WERI-Rb-1 (cell line): Measurements from ENCODE around the gene ROPN1L.
A peak's percentile ranks its signal among the peaks of the same experiment; 100 is the strongest.

Experiments
- DNase-seq: peaks from one replicate; pipeline ENCODE4 v3.0.0-alpha.2; 2020
- H3K27ac ChIP-seq: fragments of 250-450 bp; sonication (Bioruptor Pico); 2 replicates; pipeline ENCODE4 v1.5.1; 2020; ENCODE audit warnings: mild to moderate bottlenecking, moderate library complexity
- H3K27me3 ChIP-seq: fragments of 250-450 bp; sonication (Bioruptor Pico); 2 replicates; pipeline ENCODE4 v1.5.1; 2021; ENCODE audit warnings: mild to moderate bottlenecking, low read depth, moderate library complexity; ENCODE audit not compliant: insufficient read depth, severe bottlenecking
- H3K36me3 ChIP-seq: fragments of 250-450 bp; sonication (Bioruptor Pico); 2 replicates; pipeline ENCODE4 v1.5.1; 2020; ENCODE audit warnings: mild to moderate bottlenecking, moderate library complexity
- H3K4me3 ChIP-seq: 2 replicates; pipeline ENCODE4 v1.5.1; 2011; ENCODE audit warnings: low read depth, mild to moderate bottlenecking, control low read depth, low read length
- H3K9me3 ChIP-seq: fragments of 250-450 bp; sonication (Bioruptor Pico); 2 replicates; pipeline ENCODE4 v1.5.1; 2021; ENCODE audit warnings: mild to moderate bottlenecking, moderate library complexity; ENCODE audit not compliant: severe bottlenecking
- TF ChIP-seq, protein P1 (sequence below): IDR thresholded peaks from 2 replicates; pipeline ENCODE4 v1.5.1; 2011; ENCODE audit warnings: low read depth, mild to moderate bottlenecking, control low read depth, inconsistent platforms, low read length

The ROPN1L gene

DNA sequence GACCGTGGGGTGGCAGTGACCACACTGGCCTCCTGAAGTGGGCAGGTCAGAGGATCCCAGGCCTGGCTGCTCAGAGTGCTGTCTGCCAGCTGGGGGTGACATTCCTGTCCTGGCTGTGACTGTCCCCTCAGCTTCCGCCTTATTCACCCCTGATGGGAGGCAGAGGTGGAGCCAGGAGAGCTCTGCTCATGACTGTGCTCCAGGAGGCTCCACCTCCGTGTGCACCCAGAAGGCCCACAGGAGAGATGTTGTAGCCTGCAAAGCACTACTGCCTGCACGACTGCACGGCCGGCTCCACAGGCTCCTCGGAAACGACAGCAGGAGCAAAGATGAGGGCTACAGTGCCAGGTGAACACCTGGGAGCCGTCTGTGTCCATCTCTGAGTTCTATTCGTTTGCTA, 60.9 kb downstream of the ROPN1L start:
- Histone ChIP-seq H3K4me3 (no peak overlapping the region), H3K27me3 (no peaks in the 10 kb centered on the region), H3K27ac (peak overlapping the region; percentile 6; the same call in 1 of the 2 replicates), H3K9me3 (no peaks in the 10 kb centered on the region), H3K36me3 (no peaks in the 10 kb centered on the region)
- TF ChIP-seq, protein P1, sequence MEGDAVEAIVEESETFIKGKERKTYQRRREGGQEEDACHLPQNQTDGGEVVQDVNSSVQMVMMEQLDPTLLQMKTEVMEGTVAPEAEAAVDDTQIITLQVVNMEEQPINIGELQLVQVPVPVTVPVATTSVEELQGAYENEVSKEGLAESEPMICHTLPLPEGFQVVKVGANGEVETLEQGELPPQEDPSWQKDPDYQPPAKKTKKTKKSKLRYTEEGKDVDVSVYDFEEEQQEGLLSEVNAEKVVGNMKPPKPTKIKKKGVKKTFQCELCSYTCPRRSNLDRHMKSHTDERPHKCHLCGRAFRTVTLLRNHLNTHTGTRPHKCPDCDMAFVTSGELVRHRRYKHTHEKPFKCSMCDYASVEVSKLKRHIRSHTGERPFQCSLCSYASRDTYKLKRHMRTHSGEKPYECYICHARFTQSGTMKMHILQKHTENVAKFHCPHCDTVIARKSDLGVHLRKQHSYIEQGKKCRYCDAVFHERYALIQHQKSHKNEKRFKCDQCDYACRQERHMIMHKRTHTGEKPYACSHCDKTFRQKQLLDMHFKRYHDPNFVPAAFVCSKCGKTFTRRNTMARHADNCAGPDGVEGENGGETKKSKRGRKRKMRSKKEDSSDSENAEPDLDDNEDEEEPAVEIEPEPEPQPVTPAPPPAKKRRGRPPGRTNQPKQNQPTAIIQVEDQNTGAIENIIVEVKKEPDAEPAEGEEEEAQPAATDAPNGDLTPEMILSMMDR: peak; percentile 26; the same call in 1 of the 2 replicates
- peak; percentile 66 for DNase-seq

DNA sequence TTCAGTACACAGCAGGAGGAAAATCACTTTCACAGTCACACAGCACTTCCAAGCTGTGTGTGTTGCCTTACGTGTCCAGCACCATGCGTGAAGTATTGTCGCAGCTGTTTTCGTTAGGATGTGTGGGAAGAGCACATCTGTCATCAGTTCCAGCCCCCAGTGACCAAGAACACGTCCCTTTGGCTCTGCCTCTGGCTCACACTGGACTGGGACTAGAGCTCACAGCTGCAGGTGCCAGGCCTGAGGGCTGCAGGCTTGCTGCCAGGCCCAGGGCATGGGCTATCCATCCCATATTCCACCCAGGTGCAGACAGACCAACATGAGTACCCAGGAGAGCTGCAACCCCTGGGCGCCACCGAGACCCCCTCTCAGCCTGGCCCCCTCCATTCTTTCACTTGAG, 61.6 kb downstream of the ROPN1L start:
- TF ChIP-seq, protein P1: no peak
- DNase-seq: no peak
- H3K9me3 ChIP-seq: no peaks in the 10 kb centered on the region
- H3K27ac ChIP-seq: no peak overlapping the region; the same call in 1 of the 2 replicates
- H3K36me3 ChIP-seq: no peaks in the 10 kb centered on the region
- no peaks in the 10 kb centered on the region for H3K27me3 ChIP-seq
- H3K4me3 ChIP-seq: no peak overlapping the region

DNA sequence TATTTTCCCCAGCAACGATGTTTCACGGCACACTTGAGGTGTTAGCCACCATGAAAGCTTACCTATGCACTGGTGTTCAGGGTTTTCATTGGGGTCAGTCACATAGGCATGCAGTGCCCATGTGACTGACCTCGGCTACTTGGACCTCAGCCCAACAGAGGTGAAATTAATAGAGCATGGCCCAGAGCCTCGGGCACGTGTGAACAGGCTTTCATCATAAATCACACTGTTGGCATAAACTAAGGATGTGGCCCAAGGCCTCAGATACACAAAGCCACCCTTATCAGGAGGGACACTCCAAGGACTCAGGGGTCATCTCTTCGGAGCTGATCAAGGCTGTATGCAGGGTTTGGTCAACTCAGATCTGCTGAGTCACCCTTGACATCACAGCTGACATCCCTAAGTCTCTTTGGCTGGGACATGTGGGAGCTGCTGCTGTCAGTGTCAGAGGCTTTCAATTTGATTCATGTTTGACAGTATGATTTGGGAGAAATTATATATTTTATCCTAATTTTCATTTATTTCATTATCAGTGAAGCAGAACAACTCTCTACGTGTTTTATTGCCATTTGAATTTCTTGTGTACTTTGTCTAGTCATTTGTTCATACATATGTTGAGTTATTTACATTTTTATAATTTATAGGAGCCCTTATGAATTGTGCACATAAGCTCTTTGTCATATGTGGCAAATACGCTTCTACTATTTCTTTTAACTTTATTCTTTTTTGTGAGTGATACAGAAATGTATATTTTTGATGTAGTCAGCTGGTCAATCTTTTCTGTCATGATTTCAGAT, 62.5 kb downstream of the ROPN1L start:
- Histone ChIP-seq H3K4me3 (no peak overlapping the region), H3K27me3 (no peaks in the 10 kb centered on the region), H3K27ac (no peak overlapping the region), H3K9me3 (no peaks in the 10 kb centered on the region), H3K36me3 (no peaks in the 10 kb centered on the region)
- TF ChIP-seq, protein P1: no peak
- no peak for DNase-seq

DNA sequence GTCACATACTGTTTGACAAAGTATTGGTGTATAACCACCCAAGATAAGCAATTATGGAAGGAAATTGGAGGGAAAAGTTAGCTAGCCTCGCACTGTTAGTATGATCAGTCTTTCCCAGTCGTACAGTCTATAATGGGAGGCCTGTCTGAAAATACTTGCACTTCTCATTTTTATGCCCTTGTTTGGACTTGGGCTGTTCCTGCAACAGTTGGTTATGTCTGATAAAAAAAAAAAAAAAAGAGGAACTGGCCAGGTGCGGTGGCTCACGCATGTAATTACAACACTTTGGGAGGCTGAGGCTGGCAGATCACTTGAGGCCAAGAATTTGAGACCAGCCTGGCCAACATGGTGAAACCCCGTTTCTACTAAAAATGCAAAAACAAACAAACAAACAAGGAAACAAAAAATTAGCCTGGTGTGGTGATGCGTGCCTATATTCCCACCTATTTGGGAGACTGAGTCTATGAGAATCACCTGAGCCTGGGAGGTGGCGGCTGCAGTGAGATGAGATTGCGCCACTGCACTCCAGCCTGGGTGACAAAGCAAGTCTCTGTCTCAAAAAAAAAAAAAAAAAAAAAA, 63.9 kb downstream of the ROPN1L start:
- Histone ChIP-seq H3K36me3 (no peaks in the 10 kb centered on the region), H3K27ac (no peak overlapping the region), H3K9me3 (peaks cover under 1% of the 10 kb centered on the region), H3K4me3 (no peak overlapping the region), H3K27me3 (no peaks in the 10 kb centered on the region)
- TF ChIP-seq, protein P1: no peak
- no peak for DNase-seq

DNA sequence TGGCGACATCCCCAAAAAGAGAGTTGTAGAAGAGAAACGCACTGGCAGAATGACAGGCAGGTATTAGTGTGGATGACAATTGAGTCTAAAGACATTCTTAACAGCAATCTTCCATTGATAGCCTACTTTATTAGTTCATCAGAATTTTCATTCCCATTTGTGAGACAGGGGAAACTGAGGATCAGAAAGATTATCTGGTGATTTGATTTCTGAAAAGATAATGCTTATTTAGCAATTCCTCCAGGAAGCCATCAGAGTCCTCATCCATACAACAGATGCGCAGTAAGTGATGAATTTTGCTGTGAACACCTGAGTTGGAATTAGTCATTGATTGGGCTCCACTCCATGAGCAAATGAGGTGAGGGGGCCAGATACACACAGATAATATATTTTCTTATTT, 64.9 kb downstream of the ROPN1L start:
- no peaks in the 10 kb centered on the region for H3K36me3 ChIP-seq
- H3K27me3 ChIP-seq: no peaks in the 10 kb centered on the region
- TF ChIP-seq, protein P1: no peak
- DNase-seq: no peak
- H3K27ac ChIP-seq: no peak overlapping the region
- no peak overlapping the region for H3K4me3 ChIP-seq
- peaks cover 4% of the 10 kb centered on the region for H3K9me3 ChIP-seq
